Uterus (tissue), 4 donors: ENCODE results near the gene CACHD1. TPM values are rescaled to one million over a fixed set of nuclear protein-coding genes. Genes with fewer than 3 reads are reported as not detected.

Experiments
- DNase-seq, 2 donors: peaks; one replicate each; pipeline ENCODE4 v3.0.0-alpha.2; 2019 to 2020
- H3K27ac ChIP-seq, 2 donors: fragments of 200-600 bp; sonication (generic); 1 replicate in 1 of 2; 2 replicates in 1 of 2; pipeline ENCODE4 v1.5.1; 2016 to 2018
- H3K27me3 ChIP-seq, 2 donors: fragments of 200-600 bp; sonication (generic); one replicate each; pipeline ENCODE4 v1.5.1; 2018 to 2019; ENCODE audit warnings: control low read depth in 1 of 2
- H3K36me3 ChIP-seq, 2 donors: fragments of 200-600 bp; sonication (generic); one replicate each; pipeline ENCODE4 v1.5.1; 2019; ENCODE audit warnings: control low read depth in 1 of 2
- H3K4me1 ChIP-seq, 2 donors: fragments of 200-600 bp; sonication (generic); one replicate each; pipeline ENCODE4 v1.5.1; 2018 to 2019; ENCODE audit warnings: control low read depth in 1 of 2
- H3K4me3 ChIP-seq, 2 donors: fragments of 200-600 bp; sonication (generic); 1 replicate in 1 of 2; 2 replicates in 1 of 2; pipeline ENCODE4 v1.5.1; 2018 to 2019; ENCODE audit warnings: mild to moderate bottlenecking in 1 of 2
- H3K9me3 ChIP-seq, 2 donors: fragments of 200-600 bp; sonication (generic); one replicate each; pipeline ENCODE4 v1.5.1; 2019; ENCODE audit warnings: control low read depth in 1 of 2
- POLR2A ChIP-seq, 2 donors: fragments of 450-650 bp; IDR thresholded peaks; one replicate each; pipeline ENCODE4 v1.6.1; 2016; ENCODE audit warnings: antibody characterized with exemption in 2 of 2, mild to moderate bottlenecking in 1 of 2, moderate library complexity in 1 of 2
- intact Hi-C: fragments of 100-400 bp; cut with DNase I; formaldehyde crosslinking; loops from one replicate; pipeline ENCODE4 v1.15.1; 2023; ENCODE audit warnings: low total_unique reads
- total RNA-seq, 4 donors: library from RNA; depleted of rRNA in 3 of 4; stranded (reverse); fragments of >200 nt in 3 of 4; gene quantifications; one replicate each; pipeline versions ENCODE4 v1.1.0 to v1.2.4, GENCODE V29; 2014 to 2023
- TF ChIP-seq, protein P1 (sequence below), 4 experiments: fragments of 200-600 bp in 2 of 4; fragments of 450-650 bp in 2 of 4; sonication (generic) in 2 of 4; IDR thresholded peaks; one replicate each; pipeline ENCODE4 v1.5.1; 2016 to 2019; ENCODE audit warnings: antibody characterized with exemption in 4 of 4, mild to moderate bottlenecking in 2 of 4, moderate library complexity in 1 of 4
- donor health status: DM: yes; HTN: yes; CAD: no.

Gene CACHD1
- total RNA-seq, 4 donors from 2014 or later: 19.2 to 39.9 (median 28.8) TPM

DNA sequence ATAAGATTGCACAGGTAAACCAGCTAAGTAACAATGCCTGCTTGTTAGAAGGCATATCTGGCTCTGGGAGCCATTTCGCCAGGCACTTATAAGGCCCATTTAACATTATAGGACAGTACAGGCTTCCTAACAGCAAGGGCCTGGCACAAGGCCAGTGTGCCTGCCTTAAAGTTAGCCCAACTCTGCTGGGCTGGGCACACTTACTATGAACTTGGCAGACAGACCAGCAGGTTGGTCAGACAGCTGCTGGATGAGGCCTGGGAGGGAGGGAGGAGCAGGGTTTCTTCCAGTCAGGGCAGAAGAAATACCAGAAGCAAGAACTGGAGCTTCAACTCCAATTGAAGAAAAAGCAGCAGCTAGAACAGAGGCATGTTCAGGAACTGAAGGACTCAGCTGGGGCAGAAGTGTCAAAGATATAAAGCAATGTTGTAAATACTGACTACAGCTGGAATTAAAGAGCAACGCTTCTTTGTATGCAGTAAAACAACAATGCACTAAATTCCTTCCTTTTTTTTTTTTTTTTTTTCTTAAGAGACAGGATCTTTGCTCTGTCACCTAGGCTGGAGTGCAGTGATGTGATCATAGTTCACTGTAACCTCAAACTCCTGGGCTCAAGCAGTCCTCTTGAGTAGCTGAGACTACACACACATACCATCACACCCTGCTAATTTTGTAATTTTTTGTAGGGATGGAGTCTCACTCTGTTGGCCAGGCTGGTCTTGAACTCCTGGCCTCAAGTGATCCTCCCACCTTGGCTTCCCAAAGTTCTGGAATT is 4.9 kb downstream of the CACHD1 start:
- H3K27ac ChIP-seq: peak overlapping the region in 1 of 2 donors; percentile 31

DNA sequence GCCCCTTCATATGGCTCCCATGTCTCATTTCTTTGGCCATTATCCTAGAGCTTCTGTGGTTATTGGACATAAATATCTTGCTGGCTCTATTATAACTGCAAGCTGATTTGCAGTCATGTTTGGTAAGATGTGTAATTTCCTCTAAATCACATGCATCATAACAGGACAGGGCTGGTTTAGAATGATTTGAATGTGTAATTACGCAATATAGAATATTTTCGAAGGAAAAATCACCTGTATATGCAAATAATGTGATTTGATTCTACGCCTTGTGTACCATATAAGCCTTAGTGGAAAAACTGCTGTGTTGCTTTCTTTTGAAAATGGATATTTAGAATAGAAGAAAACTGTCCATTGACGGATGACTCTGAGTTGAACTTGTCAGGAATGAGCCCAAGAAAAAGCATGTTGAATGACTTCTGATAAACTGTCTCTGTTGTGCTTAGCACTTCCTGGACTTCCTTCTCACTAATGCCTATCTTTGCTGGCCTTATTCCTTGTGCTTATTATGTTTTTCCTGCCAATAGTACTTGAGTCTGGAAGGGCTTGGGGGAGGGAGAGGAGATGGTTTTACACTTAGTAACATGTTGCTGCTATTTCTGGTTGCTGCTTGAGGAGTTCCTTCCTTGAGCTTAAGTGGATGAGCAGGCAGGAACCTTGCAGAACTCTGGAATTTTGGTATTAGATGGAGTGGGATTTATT is 6.5 kb downstream of the CACHD1 start:
- Histone ChIP-seq H3K27me3 (no peaks in the 10 kb centered on the region), H3K27ac (peak overlapping the region; percentile 39 to 59), H3K4me3 (no peak overlapping the region), H3K9me3 (no peaks in the 10 kb centered on the region), H3K4me1 (peaks cover 0 to 4% of the 10 kb centered on the region in 2 donors), H3K36me3 (no peaks in the 10 kb centered on the region)
- intact Hi-C loops: loop anchor here (10.0 kb wide), 2 partner anchors 168 to 528 kb away; no protein-coding TSS in a partner anchor
- peak in 1 of 2 donors; percentile 48 for DNase-seq
- TF ChIP-seq, protein P1, sequence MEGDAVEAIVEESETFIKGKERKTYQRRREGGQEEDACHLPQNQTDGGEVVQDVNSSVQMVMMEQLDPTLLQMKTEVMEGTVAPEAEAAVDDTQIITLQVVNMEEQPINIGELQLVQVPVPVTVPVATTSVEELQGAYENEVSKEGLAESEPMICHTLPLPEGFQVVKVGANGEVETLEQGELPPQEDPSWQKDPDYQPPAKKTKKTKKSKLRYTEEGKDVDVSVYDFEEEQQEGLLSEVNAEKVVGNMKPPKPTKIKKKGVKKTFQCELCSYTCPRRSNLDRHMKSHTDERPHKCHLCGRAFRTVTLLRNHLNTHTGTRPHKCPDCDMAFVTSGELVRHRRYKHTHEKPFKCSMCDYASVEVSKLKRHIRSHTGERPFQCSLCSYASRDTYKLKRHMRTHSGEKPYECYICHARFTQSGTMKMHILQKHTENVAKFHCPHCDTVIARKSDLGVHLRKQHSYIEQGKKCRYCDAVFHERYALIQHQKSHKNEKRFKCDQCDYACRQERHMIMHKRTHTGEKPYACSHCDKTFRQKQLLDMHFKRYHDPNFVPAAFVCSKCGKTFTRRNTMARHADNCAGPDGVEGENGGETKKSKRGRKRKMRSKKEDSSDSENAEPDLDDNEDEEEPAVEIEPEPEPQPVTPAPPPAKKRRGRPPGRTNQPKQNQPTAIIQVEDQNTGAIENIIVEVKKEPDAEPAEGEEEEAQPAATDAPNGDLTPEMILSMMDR (IDR thresholded peaks at IDR 0.05): no peak
- TF ChIP-seq POLR2A (IDR thresholded peaks at IDR 0.05): no peak

More for the DNA sequence above, 4.9 kb downstream of the CACHD1 start:
- no peaks in the 10 kb centered on the region for H3K36me3 ChIP-seq
- H3K4me1 ChIP-seq: no peaks in the 10 kb centered on the region
- intact Hi-C loops: loop anchor here (10.0 kb wide), 2 partner anchors 170 to 530 kb away; no protein-coding TSS in a partner anchor
- H3K9me3 ChIP-seq: no peaks in the 10 kb centered on the region
- peak; percentile 23 to 32 for DNase-seq
- no peak overlapping the region for H3K4me3 ChIP-seq
- TF ChIP-seq, protein P1 (IDR thresholded peaks at IDR 0.05): no peak
- no peak for TF ChIP-seq POLR2A (IDR thresholded peaks at IDR 0.05)
- H3K27me3 ChIP-seq: no peaks in the 10 kb centered on the region

DNA sequence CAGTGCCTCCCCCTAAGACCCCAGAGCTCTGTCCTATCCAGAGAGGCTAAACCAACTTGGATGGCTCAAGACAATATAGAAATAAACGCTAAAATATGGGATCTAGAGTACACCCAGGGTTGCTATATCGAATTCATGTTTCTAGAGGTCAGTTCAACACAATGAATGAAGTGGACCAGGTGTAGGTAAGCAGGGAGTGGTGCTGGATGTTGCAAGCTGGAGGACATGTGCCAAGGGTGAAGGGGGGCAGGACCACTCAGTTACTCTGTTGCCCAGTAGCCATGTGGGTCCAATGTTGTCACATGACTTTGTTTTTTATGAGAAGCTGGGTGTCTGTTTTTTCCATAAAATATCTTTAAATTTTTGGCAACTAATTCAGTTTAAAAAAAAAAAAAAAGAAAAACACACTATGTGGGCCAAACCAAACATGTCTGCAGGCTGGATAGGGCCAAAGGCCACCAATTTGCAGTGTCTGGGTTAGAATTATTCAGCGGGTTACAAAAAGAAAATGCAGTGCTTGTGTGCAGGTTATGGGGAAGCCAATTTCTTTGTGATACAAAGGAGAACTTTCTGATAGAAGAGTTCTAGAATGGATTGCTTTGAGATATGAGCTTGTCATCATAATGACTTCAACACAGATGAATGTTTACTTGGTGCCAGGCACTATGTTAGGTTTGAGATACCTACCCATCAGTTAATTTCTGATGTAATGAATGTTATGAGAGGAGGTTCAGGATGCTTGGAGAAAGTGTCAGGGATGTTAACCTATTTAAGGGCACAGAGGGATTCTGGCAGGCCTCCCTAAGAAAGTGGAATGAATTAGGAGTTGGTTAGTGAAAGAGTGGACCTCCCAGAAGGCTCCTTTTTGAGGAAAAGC is 8.9 kb downstream of the CACHD1 start:
- no peaks in the 10 kb centered on the region for H3K9me3 ChIP-seq
- no peak overlapping the region for H3K4me3 ChIP-seq
- no peaks in the 10 kb centered on the region for H3K27me3 ChIP-seq
- no peak for DNase-seq
- peak overlapping the region; percentile 27 to 51 for H3K27ac ChIP-seq
- no peaks in the 10 kb centered on the region for H3K36me3 ChIP-seq
- intact Hi-C loops: loop anchor here (10.0 kb wide), 2 partner anchors 166 to 526 kb away; no protein-coding TSS in a partner anchor
- peaks cover 0 to 5% of the 10 kb centered on the region in 2 donors for H3K4me1 ChIP-seq
- no peak for TF ChIP-seq POLR2A (IDR thresholded peaks at IDR 0.05)
- TF ChIP-seq, protein P1 (IDR thresholded peaks at IDR 0.05): no peak

DNA sequence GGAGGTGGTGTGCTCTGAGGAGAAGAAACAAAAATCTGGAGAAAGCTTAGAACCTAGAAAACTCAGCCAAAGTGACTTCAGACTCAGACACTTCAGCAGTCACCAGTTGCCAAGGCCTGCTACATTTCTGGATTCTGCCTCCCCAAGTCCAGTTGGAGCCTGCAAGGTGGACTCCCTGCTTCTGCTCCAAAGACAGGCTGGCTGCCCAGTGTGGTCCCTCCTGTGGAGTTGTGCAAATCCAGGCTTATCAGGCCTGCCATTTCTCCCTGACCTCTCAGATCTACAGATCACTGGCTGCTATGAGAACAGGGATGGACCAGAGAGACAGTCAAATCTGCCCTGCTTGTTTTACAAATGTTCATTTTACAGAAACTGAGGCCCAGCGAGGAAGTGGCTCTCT is 9.9 kb downstream of the CACHD1 start:
- no peaks in the 10 kb centered on the region for H3K9me3 ChIP-seq
- H3K36me3 ChIP-seq: no peaks in the 10 kb centered on the region
- H3K4me3 ChIP-seq: no peak overlapping the region
- no peaks in the 10 kb centered on the region for H3K27me3 ChIP-seq
- no peak for DNase-seq
- peak overlapping the region; percentile 27 to 51 for H3K27ac ChIP-seq
- intact Hi-C loops: loop anchor here (10.0 kb wide), 2 partner anchors 165 to 525 kb away; no protein-coding TSS in a partner anchor
- H3K4me1 ChIP-seq: peaks cover 0 to 5% of the 10 kb centered on the region in 2 donors
- TF ChIP-seq, protein P1 (IDR thresholded peaks at IDR 0.05): no peak
- TF ChIP-seq POLR2A (IDR thresholded peaks at IDR 0.05): no peak
